Ovary (tissue), 9 donors: ENCODE results near the gene ST8SIA4. TPM values are rescaled to one million over a fixed set of nuclear protein-coding genes. Genes with fewer than 3 reads are reported as not detected.

ENCODE experiments used
- DNase-seq, 5 donors: peaks; one replicate each; pipeline ENCODE4 v3.0.0-alpha.2; 2019 to 2020
- H3K27ac ChIP-seq, 2 donors: fragments of 200-600 bp; one replicate each; pipeline versions ENCODE4 v1.5.1 to v1.8.0; 2019 to 2022
- H3K27me3 ChIP-seq: fragments of 200-600 bp; one replicate; pipeline ENCODE4 v1.8.0; 2022
- H3K36me3 ChIP-seq: fragments of 200-600 bp; sonication (generic); one replicate; pipeline ENCODE4 v1.5.1; 2019
- H3K4me1 ChIP-seq: one replicate; pipeline ENCODE4 v1.8.1; 2013; ENCODE audit warnings: mild to moderate bottlenecking, moderate library complexity; ENCODE audit not compliant: insufficient read depth
- H3K4me3 ChIP-seq: fragments of 200-600 bp; sonication (generic); one replicate; pipeline ENCODE4 v1.5.1; 2017
- H3K9me3 ChIP-seq, 2 donors: fragments of 200-600 bp in 1 of 2; sonication (generic) in 1 of 2; one replicate each; pipeline versions ENCODE4 v1.5.1 to v1.8.1; 2013 to 2019; ENCODE audit warnings: mild to moderate bottlenecking in 1 of 2, moderate library complexity in 1 of 2
- CTCF ChIP-seq, 3 donors: fragments of 450-650 bp in 2 of 3; fragments of 200-600 bp in 1 of 3; IDR thresholded peaks; one replicate each; pipeline versions ENCODE4 v1.5.1 to v1.8.0; 2016 to 2022; ENCODE audit warnings: antibody characterized with exemption in 3 of 3, mild to moderate bottlenecking in 1 of 3
- EP300 ChIP-seq: sonication (generic); formaldehyde crosslinking; IDR thresholded peaks from one replicate; pipeline ENCODE4 v1.6.1; 2017; ENCODE audit warnings: antibody characterized with exemption
- POLR2A ChIP-seq: fragments of 450-650 bp; IDR thresholded peaks from one replicate; pipeline ENCODE4 v1.6.1; 2017; ENCODE audit warnings: antibody characterized with exemption, mild to moderate bottlenecking, moderate library complexity
- WGBS, 3 donors: extraction: QIAGEN DNeasy Blood & Tissue Kit in 1 of 3; methylation state at CpG; one replicate each; pipeline versions ENCODE4 v1.1.5 to v1.1.7; 2013 to 2017; 5-methylcytosine and 5-hydroxymethylcytosine counted together
- intact Hi-C, 4 donors: fragments of 100-400 bp; cut with DNase I; formaldehyde crosslinking; loops; one replicate each; pipeline versions ENCODE4 v1.11.0 to v1.15.1; 2022 to 2023
- polyA plus RNA-seq, 2 donors: library from polyadenylated mRNA; stranded (reverse); fragments of 200-250 nt in 1 of 2; fragments of 350-450 nt in 1 of 2; fragmentation: Illumina TruSeq in 1 of 2; extraction: RNeasy Lipid Tissue Mini Kit (QIAGEN cat#74804) in 1 of 2; gene quantifications; one replicate each; pipeline ENCODE4 v1.2.3, GENCODE V29; 2013 to 2014
- total RNA-seq, 7 donors: library from RNA; depleted of rRNA in 2 of 7; stranded (reverse); fragments of >200 nt in 2 of 7; fragmentation: NEBNext Ultra II Directional in 3 of 7; extraction: Animal tissue kit (Norgen Biotek cat#: 25700) in 3 of 7; gene quantifications; one replicate each; pipeline versions ENCODE4 v1.1.0 to v1.2.4, GENCODE V29; 2016 to 2023
- donor health status: DM: no; HTN: no; CAD: no; lungs with moderate emphysema.
- donor health status: DM: no; HTN: no; CAD: no.
- donor health status: Bipolar disorder and iron deficiency.
- donor health status: DM: yes; HTN: yes; CAD: no.
- donor health status: DM: no; HTN: no; CAD: no.
- donor health status: DM: yes; HTN: yes; CAD: no.

The ST8SIA4 gene
- total and polyA plus RNA-seq, 9 donors: 0.61 to 3.5 (median 1.9) TPM

- intact Hi-C loops: no loop called here
- H3K27ac ChIP-seq: no peak overlapping the region
- H3K4me1 ChIP-seq: no peaks in the 10 kb centered on the region
- no peak for TF ChIP-seq POLR2A
- TF ChIP-seq EP300: no peak
- TF ChIP-seq CTCF (IDR thresholded peaks at IDR 0.05): no peak
- H3K4me3 ChIP-seq: peak overlapping the region; percentile 19
- DNase-seq: peak in 2 of 5 donors; percentile 24 to 36
- no peaks in the 10 kb centered on the region for H3K9me3 ChIP-seq
- no peaks in the 10 kb centered on the region for H3K27me3 ChIP-seq
- 1 to 2% (median 1%) methylated on average over 47 of the region's 47 CpGs for WGBS, 3 donors
- H3K36me3 ChIP-seq: no peaks in the 10 kb centered on the region
These were observed 2.0 kb downstream of the ST8SIA4 start for GRCh38 chr5:100900796-100901781.

- Histone ChIP-seq H3K27me3 (no peaks in the 10 kb centered on the region), H3K27ac (no peak overlapping the region)
- DNase-seq: no peak
These were observed 2.8 kb downstream of the ST8SIA4 start for GRCh38 chr5:100900142-100900795.

GRCh38 chr5:100899675-100900074, 3.4 kb downstream of the ST8SIA4 start:
- Histone ChIP-seq H3K4me1 (no peaks in the 10 kb centered on the region), H3K27ac (no peak overlapping the region), H3K9me3 (no peaks in the 10 kb centered on the region), H3K36me3 (no peaks in the 10 kb centered on the region), H3K4me3 (no peak overlapping the region), H3K27me3 (no peaks in the 10 kb centered on the region)
- intact Hi-C loops: no loop called here
- WGBS, 3 donors: 88 to 97% (median 93%) methylated on average over 2 of the region's 2 CpGs
- no peak for DNase-seq
- no peak for TF ChIP-seq CTCF (IDR thresholded peaks at IDR 0.05)
- TF ChIP-seq POLR2A: no peak
- TF ChIP-seq EP300: no peak

More at GRCh38 chr5:100900142-100900795, 2.8 kb downstream of the ST8SIA4 start:
- intact Hi-C loops: no loop called here
- Histone ChIP-seq H3K4me1 (no peaks in the 10 kb centered on the region), H3K9me3 (no peaks in the 10 kb centered on the region), H3K36me3 (no peaks in the 10 kb centered on the region), H3K4me3 (peak overlapping the region; percentile 19)
- no peak for TF ChIP-seq EP300
- no peak for TF ChIP-seq CTCF (IDR thresholded peaks at IDR 0.05)
- no peak for TF ChIP-seq POLR2A
- WGBS, 3 donors: 5 to 9% (median 9%) methylated on average over 19 of the region's 19 CpGs

DNA sequence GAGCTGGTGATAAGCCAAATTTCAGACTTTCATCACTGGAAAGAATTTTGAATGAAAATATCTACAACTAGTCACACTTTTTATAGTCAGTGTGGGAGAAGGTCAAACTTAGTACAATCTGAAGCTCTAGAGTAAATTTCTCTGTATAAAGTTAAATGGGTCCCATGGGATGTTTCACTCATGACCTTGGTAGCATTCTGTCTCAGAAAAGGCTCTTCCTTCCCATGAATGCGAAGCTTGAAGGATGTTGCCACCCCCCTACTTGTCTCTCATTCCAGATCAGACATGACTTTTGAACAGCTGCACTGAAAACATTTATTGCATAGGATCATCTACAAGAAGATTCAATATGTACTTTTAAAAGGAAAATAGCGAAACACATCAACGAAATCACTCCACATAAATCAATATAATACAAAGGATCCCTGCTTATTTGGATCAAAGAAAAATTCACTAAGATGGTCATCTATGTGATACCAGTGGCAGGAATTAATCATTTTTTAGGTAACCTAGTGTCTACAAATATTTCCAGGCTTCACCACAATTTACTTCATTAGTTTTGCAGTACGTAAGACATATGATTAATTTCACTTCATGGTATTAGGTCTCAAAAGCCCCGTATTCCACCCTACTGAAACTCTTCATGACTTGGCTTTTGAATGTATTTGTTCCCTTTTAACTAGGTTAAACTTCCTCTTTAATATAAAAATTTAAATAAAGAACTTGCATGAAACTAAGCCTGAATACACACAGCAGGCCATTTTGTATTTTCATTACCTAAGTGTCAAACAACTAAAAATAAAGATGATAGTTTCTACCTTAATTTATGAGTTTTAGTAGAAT, 4.4 kb downstream of the ST8SIA4 start:
- H3K27me3 ChIP-seq: no peaks in the 10 kb centered on the region
- WGBS, 3 donors: 78 to 83% (median 81%) methylated on average over 5 of the region's 5 CpGs
- no peaks in the 10 kb centered on the region for H3K36me3 ChIP-seq
- intact Hi-C loops: no loop called here
- no peaks in the 10 kb centered on the region for H3K4me1 ChIP-seq
- no peak for DNase-seq
- no peak overlapping the region for H3K27ac ChIP-seq
- no peak for TF ChIP-seq POLR2A
- TF ChIP-seq EP300: no peak
- TF ChIP-seq CTCF (IDR thresholded peaks at IDR 0.05): no peak
- H3K9me3 ChIP-seq: no peaks in the 10 kb centered on the region
- no peak overlapping the region for H3K4me3 ChIP-seq
